GM04503 (cell line): ENCODE data around the gene MRPL2.

Source experiments
- DNase-seq: peaks from one replicate; pipeline ENCODE4 v3.0.0-alpha.2; 2012; ENCODE audit warnings: low read depth

MRPL2 gene

DNA sequence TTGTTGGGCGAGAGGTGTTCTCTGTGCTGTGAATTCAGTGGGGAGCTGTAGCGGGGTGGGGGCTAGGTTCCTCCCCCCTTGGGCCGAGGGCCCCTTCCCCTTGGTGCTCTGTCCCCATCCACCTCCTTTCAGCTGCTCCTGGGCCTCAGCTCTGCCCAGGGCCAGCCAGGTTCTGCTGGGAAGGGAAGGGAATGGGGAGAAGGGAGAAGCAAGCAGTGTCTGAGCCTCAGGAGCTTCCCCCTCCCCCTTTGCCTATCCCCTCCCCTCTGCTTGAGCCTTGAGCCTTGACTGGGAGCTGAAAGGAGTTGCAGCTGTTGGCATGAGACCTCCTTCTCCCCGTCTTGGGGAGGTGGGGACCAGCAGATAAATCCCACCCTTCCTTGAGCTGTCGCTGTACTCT lies 38.4 kb downstream of the MRPL2 start:
- no peak for DNase-seq

DNA sequence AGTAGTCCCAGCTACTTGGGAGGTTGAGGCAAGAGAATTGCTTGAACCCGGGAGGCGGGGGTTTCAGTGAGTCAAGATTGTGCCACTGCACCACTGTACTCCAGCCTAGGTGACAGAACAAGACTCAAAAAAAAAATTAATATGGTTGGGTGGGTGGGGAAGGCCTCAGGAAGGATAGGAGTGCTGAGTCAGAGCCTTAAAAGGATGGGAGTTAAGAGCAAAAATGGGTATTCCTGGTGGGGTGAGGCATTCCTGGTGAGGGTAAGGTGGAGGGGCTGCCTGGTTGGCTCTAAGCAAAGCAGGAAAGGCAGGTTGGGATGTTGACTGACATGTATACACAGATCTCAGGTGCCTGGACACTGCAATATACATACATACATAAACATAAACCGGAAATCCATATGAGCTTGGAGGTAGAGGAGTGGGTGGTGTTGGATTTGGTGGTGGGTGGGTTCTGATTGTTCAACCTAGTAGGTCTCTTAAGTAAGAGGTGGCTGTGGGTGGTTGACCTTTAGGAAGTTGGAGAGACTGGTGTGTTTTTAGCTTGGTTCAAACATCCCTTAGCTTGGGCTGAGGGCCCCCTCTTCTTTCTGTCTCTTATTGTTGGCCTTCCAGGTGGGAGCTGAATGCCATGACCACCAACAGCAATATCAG lies 39.1 kb downstream of the MRPL2 start:
- DNase-seq, result no peak

DNA sequence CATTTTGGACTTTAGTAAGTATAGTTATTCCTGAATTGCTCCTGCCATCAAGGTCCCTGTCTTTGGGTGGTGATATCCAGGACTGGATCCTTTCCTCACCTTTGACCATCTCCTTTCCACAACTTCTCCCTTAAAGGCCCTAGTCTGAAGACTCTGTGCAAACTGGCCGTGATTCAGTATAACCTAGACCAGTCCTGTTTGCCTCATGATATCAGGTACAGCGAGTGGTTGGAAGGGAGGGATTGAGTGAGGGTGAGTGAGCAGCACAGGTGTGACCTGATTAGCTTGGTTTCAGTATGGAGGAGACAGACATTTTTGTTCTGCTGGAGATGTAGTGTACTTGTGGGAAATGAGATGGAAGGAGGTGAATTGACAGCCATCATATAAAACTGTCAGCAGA lies 40.1 kb downstream of the MRPL2 start:
- no peak for DNase-seq

DNA sequence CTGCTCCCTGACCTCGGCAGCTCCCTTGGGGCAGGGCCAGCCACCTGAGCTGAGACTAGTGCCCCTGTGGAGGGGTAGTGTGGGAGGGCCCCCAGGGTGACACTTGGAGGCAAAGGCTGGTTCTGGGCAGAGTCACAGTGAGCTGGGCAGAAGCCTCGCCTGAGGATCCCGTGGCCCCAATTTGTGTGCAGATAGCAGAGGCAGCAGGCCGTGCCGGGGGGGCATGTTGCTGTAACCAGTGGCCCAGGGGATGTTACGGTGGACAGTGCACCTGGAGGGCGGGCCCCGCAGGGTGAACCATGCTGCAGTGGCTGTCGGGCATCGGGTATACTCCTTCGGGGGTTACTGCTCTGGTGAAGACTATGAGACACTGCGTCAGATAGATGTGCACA lies 42.3 kb downstream of the MRPL2 start:
- DNase-seq, result no peak

DNA sequence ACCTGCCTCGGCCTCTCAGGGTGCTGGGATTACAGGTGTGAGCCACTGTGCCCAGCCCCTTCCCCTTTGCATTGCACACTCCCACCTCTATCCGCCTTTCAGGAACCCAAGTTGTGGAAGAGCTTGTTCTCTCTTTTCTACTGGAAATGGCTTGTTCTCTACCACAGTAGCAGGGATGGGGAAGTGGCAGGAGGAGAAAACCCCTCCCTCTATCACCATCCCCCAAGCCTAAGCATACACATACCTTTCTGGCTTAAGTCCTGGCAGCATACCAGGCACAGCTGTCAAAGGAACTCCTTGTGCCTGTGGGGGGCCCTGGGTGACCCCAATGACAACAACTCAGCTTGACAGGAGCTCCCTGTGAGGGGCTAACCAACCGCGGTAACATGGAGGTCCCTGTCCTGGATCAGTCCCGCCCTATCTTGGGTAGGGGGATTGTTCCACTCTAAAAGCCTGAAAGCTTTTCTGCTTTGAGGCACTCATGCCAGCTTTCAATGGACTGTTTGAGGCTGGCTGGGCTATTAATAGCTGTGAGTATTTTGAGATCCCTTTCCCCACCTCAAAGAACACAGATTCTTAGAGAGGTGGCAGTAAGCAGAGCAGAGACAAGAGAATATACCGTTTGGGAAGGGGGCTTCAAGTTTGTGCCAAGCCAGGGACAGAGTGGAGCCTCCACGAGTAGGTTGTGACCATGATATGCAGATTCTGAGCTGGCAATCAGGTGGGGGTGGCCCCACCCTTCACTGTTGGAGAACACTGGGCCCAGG lies 42.9 kb downstream of the MRPL2 start:
- DNase-seq, result no peak

DNA sequence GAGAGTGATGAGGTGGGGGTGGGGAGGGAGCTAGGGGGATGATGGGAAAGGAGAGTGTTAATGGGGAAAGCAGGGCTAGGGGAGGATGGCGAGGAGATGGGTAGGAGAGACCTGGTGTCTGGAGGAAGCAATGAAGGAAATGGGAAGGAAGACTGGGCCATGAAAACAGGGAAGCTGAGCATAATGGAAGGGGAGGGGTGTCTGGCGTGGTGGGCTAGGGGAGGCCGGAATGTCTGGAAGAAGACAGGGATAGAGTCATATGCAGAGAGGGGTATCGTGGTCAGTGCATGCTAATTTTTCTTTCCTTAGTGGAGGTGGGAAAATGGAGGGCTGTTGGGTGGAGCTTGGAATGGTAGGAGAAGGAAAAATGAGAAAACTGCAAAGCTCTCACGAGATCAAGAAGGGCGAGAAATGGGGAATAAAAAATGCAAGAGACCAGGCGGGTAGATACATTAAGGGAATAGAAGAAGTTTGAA lies 44.8 kb downstream of the MRPL2 start:
- peak; percentile 13 for DNase-seq

DNA sequence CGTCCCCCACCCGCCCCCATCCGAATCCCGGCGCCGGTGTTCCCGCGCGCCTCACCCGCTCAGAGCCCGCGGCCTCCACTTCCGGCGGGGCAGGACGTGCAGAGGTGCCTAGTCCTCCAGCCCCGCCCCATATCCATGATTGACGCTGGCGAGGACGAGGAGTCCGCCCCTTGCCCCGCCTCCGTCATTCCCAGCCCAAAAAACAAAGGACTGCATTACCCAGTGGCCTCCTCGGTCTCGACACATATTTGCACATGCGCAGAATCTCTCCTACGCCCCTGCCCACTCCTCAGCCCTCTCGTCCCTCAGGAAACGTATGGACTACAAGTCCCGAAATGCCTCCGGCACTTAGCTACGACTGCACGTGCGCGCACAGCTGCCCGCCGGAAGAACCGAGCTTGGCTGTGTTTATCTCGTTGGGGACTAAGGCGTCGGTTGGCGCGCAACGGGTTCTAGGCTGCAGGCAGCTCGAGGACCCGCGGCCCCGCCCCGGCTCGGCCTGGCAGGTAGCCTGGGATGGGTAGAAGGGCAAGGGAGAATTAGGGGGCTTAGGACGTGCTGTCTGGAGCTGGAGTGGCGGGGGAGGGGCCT lies 45.3 kb downstream of the MRPL2 start, which contains the start of the genes KLHDC3 and MEA1:
KLHDC3 (plus strand) TSS at position 407 of the 591 bp plus-strand sequence. CDS start 2,944 bp downstream, outside the sequence.
MEA1 (minus strand) TSS at position 104 of the 591 bp plus-strand sequence. CDS start 133 bp downstream, outside the sequence.
- DNase-seq, result peak; percentile 99

DNA sequence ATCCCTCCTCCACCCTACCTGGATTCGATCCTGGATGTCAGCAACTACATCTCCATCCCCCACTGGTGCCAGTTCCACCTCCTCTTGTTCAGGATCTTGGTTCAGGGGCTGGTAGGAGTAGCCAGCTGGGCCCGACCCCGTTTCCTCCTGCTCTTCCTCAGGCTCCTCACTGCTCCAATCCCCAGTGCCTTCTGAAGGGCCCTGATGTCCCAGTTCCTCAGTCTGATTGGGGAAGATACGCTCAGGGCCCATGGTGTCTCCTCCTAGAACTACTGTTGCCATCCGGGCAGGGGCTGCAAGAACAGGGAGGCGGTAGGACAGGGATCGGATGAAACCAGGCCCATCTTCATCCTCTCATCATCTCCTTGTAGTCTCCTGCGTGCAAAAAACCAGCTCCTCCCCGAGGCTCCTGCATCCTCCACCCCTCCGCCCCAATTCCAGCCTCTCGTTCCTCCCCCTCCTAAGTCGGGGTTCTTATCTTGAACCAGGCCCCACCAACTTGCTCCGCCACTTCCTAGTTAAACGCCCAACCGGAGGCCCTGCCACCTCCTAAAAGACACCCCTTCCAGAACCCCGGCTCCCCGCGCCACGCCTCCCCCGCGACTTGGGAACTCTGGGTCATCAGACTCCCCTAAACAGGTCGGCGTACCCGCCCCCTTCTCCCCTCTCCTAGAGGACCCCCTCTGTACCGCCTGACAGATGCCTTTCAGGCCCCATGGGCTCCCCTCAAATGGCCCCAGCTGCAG lies 46.0 kb downstream of the MRPL2 start:
- no peak for DNase-seq

DNA sequence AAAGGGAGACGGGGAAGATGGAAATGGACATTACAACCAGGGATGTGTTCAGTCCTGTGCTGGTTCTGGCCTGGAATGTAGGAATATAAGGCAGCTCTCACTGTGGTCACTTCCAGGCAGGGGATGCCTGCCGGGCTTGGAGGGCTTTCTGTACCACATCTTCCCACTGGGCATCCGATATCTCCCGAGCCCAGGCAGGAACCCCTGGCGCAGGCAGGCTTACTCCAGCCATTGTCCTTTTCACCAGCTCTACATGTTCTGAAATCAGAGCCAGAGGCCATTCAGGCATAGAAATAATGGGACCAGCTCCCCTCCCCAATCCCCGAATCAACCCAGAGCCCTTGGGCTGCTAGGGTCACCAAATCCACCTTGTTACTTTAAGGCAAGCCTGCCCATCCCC lies 46.9 kb downstream of the MRPL2 start:
- DNase-seq, result no peak

DNA sequence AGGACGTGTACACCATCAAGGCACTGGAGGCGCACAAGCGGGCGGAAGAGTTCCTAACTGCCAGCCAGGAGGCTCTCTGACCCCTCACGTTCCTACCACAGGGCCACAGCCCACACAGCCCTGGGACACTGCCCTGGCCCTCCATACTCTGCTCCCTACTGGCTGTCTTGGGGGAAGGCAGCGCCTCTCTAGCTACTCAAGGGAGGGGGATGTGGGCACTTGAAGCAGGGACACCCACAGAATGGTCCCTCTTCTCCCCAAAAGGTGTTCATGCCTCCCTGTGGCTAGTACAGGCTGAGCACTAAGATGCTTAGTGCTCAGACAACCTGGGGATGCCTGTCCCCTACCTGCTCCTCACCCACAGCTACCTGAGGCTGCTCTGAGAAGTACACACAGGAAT lies 48.0 kb downstream of the MRPL2 start:
- DNase-seq, result no peak

DNA sequence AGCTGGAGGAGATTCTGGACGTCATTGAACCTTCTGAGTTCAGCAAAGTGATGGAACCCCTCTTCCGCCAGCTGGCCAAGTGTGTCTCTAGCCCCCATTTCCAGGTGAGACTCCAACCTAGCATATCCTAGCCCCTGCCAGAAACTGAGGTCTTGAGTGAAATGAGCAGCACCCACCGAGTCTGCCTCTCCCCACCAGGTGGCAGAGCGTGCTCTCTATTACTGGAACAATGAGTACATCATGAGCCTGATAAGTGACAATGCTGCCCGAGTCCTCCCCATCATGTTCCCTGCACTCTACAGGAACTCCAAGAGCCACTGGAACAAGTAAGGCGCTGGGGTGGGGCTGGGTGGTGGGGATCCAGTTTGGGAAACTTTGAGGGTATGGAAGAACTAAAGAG lies 50.1 kb downstream of the MRPL2 start:
- no peak for DNase-seq

DNA sequence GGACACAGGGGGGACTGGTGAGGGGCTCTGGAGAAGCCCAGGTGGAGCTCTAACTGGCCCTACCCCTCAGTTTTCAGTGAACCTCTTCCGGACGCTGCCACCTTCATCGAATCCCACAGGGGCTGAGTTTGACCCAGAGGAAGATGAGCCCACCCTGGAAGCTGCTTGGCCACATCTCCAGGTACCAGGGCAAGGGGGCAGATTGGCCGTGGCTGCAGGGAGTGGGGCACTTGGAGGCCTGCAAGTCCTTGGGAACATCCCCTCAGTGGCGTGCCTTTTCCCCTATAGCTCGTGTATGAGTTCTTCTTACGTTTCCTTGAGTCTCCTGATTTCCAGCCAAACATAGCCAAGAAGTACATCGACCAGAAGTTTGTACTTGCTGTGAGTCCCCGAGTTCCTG lies 52.1 kb downstream of the MRPL2 start:
- no peak for DNase-seq

DNA sequence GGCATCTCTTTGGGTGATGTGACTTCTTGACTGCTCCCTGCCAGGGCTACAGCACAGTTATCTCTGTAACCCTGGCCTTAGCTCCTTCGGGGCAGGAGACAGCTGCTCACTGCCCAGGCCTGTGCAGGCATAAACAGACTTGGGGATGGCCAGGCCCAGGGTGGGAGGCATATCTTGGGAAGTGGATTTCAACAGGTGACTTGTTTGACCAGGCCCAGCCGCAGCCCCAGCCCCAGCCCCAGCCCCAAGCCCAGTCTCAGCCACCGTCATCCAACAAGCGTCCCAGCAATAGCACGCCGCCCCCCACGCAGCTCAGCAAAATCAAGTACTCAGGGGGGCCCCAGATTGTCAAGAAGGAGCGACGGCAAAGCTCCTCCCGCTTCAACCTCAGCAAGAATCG lies 53.0 kb downstream of the MRPL2 start:
- no peak for DNase-seq

DNA sequence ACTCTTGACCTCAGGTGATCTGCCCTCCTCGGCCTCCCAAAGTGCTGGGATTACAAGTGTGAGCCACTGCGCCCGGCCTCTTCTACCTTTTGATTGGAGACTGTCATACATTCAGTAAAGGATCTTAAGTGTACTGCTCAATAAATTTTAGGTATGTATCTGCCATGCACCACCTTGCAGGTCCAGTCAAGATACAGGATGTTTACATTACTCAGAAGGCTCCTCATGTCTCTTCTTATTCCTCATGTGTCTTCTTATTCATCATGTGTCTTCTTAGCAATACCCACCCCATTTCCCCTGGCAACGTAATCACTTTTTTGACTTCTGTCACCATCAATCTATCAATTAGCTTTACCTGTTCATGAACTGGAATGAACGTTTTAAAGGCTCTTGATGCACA lies 53.4 kb downstream of the MRPL2 start:
- DNase-seq, result no peak
